ENCODE measurements around the gene ST6GALNAC1.
"Not testable (repeated sequence)": the region's sequence is repeated elsewhere in the genome, so short reads cannot be mapped to it uniquely, and the experiment has no call there.

ST6GALNAC1 gene

DNA sequence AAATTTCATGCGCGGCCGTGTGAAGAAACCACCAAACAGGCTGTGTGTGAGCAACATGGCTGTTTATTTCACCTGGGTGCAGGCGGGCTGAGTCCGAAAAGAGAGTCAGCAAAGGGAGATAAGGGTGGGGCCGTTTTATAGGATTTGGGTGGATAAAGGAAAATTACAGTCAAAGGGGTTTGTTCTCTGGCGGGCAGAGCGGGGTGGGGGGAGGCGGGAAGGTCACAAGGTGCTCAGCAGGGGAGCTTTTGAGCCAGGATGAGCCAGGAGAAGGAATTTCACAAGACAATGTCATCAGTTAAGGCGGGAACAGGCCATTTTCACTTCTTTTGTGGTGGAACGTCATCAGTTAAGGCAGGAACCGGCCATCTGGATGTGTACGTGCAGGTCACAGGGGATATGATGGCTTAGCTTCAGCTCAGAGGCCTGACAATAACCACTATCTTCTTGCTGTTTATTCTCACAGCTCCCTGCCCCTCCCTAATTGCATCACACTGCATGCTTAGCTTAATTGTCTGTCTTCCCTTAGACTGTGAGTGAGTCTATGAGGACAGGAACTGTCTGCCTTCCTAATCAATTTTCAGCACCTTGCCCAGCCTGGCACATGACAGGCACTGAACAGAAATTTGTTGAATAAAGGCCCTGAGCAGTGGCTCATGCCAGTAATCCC, 32.3 kb downstream of the ST6GALNAC1 start:
- DNase-seq = not testable (repeated sequence)

DNA sequence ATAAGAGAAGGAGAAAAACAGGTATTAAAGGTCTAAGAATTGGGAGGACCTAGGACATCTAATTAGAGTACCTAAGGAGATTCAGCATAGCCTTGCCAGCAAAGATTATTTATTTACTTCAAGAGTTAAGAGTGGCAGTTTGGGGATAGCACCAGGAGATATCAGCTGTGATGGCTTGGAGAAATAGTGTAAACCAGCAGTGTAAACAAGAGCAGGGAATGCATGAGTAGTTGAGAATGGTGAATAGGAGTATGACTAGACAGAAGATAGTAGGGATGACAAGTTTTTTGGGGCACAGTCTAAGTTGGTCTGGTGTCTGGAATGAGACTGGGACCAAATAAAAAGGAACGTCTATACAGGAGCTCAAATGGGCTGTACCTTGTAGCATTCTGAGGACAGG, 36.9 kb downstream of the ST6GALNAC1 start:
- not testable (repeated sequence) for DNase-seq

GRCh38 chr17:76601065-76601464, 42.5 kb downstream of the ST6GALNAC1 start:
- DNase-seq = no peak

- DNase-seq = no peak
Observed at GRCh38 chr17:76599694-76600460, 43.7 kb downstream of the ST6GALNAC1 start.

DNA sequence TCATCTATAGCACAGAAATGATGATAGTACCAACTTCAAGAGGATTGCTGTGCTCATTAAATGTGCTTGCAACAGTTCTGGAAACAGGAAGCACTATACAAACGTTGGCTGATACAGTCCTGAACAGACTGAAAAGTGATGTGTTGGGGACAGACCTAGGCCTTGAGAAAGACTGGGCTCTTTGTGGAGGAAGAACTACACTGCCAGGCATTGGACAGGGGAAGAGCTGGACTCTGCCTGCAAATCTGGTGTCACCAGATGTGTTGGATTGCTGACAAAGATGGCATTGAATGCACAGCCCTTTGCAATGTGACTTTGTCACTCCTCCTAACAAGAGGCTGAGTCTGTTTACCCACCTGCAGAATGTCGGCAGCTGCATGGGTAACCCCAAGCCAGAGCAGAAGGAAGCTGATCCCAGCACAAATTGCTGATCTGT, 45.5 kb downstream of the ST6GALNAC1 start:
- DNase-seq = no peak

DNA sequence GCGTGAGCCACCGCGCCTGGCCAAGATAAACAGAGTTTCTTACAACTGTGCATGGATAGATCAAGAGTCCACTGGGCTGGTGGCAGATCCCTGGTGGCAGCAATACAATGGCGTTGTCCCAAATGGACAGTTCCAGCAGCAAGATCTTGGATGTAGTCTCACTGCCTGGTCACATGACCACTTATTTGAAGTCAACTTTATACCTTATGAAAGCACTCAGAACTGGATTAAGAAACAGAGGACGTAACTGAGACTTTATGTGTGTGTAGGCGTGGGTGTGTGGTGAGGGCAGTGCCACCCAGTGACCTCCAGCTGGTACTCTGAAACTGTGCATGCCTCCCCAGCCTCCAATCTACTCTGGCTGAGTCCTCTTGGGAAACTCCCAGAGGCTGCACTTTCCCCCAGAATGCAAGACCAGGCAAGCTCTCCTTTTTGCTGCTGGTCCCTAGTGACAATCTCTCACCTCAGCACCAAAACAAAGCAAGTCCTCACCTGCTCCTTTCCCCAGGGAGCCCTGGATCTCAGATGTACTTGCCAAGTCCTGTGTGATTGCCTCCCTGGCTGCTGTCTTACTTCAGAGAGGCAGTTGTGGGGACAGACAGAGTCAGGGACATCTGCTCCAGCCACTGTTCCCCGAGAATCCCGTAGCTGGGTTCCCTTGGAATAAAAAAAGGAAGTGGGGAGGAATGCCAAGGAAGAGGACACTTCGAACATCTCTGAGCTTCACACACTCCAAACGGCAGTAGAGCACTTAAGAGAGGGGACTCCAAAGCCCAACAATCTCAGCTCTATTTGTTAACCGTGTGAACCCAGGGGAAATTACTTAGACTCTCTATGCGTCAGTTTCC, 46.2 kb downstream of the ST6GALNAC1 start:
- DNase-seq = no peak

GRCh38 chr17:76594690-76595089, 48.9 kb downstream of the ST6GALNAC1 start:
- no peak for DNase-seq

- no peak for DNase-seq
Observed at GRCh38 chr17:76593959-76594358, 49.6 kb downstream of the ST6GALNAC1 start.

DNA sequence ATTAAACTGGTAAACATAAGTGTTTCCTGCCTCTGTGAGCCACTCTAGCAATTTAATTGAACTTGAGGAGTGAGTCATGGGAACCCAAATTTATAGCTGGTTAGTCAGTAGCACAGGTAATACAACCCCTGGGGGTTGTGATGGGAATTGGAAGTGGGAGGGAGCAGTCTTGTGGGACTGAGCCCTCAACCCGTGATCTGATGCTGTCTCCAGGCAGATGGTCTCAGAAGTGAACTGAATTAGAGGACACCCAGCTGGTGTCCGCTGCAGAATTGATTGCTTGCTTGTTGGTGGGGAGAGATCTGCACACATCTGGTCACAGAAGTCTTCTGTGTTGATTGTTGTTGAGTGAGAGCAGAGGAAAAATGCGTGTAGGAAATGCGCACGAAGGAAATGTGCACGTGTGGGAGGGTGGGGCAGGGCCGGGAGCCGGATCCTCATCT, 50.2 kb downstream of the ST6GALNAC1 start:
- no peak for DNase-seq

- DNase-seq = no peak
Observed at GRCh38 chr17:76588182-76588581, 55.4 kb downstream of the ST6GALNAC1 start.

DNA sequence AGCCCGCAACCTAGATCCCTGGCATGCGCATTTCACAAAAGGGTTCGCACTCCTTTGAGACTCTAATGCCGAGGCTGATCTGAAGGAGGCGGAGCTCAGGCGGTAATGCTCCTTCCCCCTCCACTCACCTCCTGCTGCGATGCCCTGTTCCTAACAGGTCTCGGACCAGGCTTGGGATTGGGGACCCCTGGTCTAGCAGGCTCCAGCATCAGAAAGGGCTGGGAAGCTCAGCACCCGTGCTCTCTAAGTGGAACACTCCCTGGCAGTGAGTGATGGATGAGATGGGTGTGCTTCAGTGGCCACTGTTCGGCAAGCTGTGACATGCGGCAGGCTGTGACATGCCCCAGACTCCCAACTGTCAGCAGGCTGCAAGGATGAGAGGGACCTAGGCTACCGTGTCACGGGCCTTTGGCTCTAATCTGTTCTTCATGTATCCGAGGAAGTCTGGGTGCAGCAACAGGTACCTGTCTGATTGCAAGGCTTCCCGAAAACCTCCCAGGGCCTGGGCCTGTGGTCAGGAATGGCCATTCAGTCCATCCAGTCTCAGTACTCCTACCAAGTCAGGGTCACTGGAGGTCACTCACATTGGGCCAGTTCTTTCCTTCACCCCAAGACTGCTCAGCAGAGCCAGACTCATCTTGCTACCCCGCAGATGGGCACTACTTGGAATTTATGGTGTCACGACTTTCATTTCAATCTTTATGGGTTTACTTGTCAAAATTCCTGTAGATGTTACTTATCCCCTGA, 56.6 kb downstream of the ST6GALNAC1 start:
- DNase-seq = no peak

DNA sequence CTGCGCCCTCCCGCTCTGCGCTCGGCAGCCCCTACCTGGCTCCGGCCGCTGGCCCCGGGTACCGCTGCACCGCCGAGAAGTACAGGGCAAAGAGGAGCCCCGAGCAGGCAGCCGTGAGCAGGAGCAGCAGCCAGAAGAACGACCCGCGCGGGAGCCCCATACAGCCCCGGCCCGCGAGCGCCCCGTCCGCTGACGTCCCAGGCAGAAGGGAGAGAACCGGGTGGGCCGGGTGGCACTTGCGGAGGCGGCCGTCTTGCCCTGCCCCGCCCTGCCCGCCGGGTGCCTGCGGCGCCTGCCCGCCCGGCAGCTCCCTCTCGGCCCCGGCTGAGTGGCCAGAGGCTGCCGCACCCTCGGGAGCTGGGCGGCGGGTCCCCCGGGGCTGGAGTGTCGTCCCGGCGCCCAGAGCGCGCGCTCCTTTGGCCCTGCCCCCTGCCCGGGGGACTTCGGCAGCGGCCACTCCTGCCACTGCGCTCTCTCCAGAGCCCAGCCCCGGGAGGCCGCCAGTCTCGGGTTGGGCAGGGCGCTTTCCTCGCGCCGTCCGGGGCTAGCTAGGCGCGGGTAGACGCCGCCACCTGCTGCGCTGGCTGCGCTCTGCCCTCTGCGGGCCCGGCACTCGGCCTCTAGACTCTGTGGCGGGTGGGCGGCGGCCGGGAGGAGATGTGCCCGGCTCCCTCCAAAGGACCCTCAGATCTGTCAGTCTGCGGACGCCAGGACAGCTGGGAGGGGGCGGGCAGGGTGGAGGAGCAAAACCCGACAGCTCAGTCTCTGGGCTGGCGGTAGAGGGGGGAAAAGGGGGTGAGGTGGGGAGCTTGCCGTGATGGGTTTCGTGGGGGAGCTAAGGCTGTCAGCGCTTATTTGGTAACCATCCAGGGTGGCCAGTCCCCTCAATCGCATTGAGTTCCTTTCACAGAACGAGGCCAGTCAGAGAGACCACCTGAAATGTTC, 57.6 kb downstream of the ST6GALNAC1 start, which contains the start of gene ST6GALNAC2:
ST6GALNAC2 (minus strand) TSS at position 212 of the 945 bp plus-strand sequence; CDS start at position 160, 52 bp downstream.
- DNase-seq = peak; percentile 61

- DNase-seq = peak; percentile 36
Observed at GRCh38 chr17:76585033-76585648, 58.4 kb downstream of the ST6GALNAC1 start.

- DNase-seq = no peak
Observed at GRCh38 chr17:76584427-76585032, 59.0 kb downstream of the ST6GALNAC1 start.

DNA sequence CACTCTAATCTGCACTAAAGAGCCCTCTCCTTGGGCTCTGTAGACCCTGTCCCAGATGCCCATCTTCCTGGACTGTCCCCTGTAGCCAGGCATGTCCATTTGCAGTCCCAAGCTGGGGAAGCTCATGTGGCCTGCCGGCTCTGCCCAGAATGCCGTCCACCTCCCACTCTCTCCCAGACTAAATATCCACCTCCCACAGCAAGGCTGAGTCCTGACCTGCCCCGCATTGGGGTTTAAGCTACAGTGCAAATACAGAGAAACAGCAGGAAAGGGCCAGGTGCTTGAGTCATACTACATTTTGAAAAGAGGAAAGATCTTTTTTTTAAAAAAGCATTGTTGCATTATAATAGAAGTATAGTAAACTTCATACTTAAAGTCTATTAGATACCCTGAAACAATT, 60.9 kb downstream of the ST6GALNAC1 start:
- no peak for DNase-seq

DNA sequence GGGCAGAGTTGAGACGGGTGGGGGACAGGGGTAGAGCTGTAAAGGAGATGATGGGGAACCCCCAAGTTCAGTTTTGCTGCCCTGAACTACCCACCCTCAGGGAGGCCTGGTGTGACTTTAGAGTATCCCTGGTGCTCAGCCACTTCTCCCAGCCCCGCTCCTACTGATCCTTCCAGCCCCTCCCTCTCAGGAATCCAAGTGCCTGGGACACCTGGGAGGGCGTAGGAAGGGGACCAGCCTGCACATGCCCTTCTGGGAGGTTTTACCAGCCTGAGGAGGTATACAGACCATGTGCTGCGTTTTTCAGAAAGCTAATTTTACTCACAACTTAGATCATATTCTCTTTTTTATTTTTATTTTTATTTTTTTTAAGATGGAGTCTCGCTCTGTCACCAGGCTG, 62.0 kb downstream of the ST6GALNAC1 start:
- no peak for DNase-seq

DNA sequence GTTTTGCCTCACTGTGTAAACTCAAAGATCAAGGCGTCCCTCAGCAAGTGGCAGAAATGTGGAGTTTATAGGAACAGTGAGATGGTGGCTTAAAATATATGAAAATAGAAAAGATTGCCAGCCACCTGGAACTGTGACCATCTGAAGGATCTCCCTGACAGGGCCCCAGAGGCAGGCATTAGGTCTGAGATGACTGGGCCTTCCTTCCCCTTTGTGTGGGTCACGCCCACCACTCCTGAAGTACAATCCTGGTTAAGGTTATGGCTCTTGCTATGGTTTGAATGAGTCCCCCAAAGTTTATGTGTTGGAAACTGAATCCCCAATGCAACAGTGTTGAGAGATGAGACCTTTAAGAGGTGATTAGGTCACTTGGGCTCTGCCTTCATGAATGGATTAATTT, 64.3 kb downstream of the ST6GALNAC1 start:
- DNase-seq = no peak

DNA sequence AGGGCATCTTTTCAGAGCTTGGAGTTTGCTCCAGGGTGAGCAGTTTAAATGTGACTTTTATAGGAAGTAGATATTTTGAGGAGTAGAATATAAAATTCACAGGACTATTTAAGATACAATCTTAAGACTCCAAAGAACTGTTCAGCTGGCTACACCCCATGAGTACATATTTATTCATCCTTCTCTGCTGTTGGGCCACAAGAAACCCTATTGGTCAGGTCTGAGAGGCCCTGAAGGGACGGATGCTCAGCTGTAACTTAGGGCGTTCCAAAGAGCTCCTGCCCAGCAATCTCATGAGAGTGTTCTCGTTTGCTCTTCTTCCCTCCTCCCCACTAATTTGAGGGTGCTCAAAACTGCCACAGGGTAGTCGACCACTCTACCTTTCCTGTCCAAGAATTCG, 65.2 kb downstream of the ST6GALNAC1 start:
- DNase-seq = no peak

DNA sequence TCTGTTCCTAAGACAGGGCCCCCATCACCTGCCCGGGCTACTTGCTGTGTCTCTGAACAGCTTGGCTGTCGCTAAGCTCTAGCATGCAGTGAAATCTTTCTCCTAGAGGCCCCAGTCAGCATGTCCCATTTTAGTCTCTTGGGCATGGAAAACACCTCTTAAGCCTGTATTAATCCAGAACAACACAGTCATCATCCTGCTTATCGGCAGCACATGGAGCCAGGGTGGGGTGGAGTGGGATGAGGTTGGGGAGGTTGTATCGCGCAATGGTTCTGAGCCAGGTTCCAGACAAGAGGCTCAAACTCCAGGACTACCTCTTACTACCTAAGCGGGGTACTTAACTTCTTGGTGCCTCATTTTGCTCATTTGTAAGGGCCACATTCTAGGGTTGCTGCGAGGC, 65.7 kb downstream of the ST6GALNAC1 start:
- DNase-seq = no peak

- DNase-seq = no peak
Observed at GRCh38 chr17:76576189-76576588, 67.4 kb downstream of the ST6GALNAC1 start.

Measured in stimulated activated CD4-positive, alpha-beta T cell treated with anti-CD3 and anti-CD28 coated beads, Interleukin-15, amount 100 ng/mL, for 24 hours (primary cell).